Stimulated activated CD8-positive, alpha-beta memory T cell treated with anti-CD3 and anti-CD28 coated beads, Interleukin-12 subunit alpha, Interleukin-12 subunit beta, amount 100 ng/mL, for 24 hours (primary cell): ENCODE measurements around the gene RHOBTB1.
"Not testable (repeated sequence)": the region's sequence is repeated elsewhere in the genome, so short reads cannot be mapped to it uniquely, and the experiment has no call there.

Experiments
- DNase-seq: peaks from one replicate; pipeline ENCODE4 v3.0.0-alpha.2; 2020; ENCODE audit errors: extremely low read depth

The RHOBTB1 gene

GRCh38 chr10:60906825-60907224, 37.2 kb downstream of the RHOBTB1 start:
- not testable (repeated sequence) for DNase-seq

- no peak for DNase-seq
Measured at GRCh38 chr10:60906411-60906810, 37.6 kb downstream of the RHOBTB1 start.

GRCh38 chr10:60905580-60905979, 38.4 kb downstream of the RHOBTB1 start:
- no peak for DNase-seq

- DNase-seq = no peak
Measured at GRCh38 chr10:60903096-60903495, 40.9 kb downstream of the RHOBTB1 start.

GRCh38 chr10:60901561-60902235, 42.3 kb downstream of the RHOBTB1 start:
- DNase-seq = no peak

DNA sequence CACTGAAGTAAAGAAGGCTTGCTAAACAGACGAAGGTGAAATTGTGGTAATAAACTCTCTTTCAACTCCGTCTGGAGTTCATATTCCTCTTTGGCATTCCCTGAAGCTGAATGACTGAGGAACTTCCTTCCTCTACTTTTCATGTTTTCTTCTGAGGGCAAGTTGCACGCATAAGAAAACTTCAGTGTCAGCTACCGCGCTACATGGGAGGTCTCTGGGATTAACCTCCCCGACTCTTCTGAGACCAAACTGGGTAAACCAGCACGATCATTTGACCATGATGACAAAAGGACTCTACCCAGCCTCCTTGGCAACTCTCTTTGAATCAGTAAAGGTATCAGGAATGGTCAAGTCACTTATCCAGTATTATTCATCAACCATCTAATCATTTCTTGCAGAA, 44.7 kb downstream of the RHOBTB1 start:
- no peak for DNase-seq

GRCh38 chr10:60898321-60898720, 45.7 kb downstream of the RHOBTB1 start:
- no peak for DNase-seq

DNA sequence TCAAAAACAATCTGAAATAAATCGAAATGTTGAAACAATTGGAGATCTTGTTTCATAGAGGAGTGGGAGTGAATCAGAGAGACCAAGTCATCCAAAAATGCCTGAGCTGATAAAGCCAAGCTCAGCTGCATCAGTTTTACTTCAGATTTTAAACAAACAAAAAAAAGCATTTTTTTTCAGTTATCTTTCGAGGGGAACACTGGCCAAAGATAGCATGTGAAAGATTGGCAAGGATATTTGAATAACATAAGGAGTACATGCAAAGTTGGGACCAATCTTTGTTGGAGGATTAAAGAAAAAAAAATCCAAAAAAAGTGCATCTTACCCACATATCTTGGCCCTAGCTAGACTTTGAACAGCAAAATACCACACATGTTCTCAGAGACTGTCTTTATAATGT, 47.2 kb downstream of the RHOBTB1 start:
- DNase-seq = no peak

- no peak for DNase-seq
Measured at GRCh38 chr10:60896033-60896432, 48.0 kb downstream of the RHOBTB1 start.

GRCh38 chr10:60894786-60895185, 49.2 kb downstream of the RHOBTB1 start:
- no peak for DNase-seq

GRCh38 chr10:60893231-60893630, 50.8 kb downstream of the RHOBTB1 start:
- no peak for DNase-seq

- DNase-seq = no peak
Measured at GRCh38 chr10:60892571-60892970, 51.4 kb downstream of the RHOBTB1 start.

DNA sequence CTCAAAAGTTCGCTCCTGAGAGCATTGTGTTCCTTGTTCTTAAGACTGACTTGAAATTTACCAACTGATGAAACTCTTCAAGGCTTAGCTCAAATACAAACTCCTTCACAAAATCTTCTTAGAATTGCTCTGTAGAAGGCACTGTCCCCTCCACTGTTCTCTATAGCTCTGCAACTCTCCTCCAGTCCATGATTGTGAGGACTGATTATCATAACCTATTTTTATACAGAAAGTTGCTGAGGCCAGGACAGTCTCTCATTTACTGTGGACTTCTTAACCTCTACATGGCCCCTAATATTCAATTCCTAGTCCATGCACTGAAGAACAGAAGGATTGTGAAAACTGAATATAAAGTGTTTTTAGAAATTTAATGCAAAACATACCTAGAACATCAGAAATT, 53.2 kb downstream of the RHOBTB1 start:
- DNase-seq = no peak

GRCh38 chr10:60883187-60883586, 60.8 kb downstream of the RHOBTB1 start:
- DNase-seq = no peak

GRCh38 chr10:60878224-60878623, 65.8 kb downstream of the RHOBTB1 start:
- no peak for DNase-seq

DNA sequence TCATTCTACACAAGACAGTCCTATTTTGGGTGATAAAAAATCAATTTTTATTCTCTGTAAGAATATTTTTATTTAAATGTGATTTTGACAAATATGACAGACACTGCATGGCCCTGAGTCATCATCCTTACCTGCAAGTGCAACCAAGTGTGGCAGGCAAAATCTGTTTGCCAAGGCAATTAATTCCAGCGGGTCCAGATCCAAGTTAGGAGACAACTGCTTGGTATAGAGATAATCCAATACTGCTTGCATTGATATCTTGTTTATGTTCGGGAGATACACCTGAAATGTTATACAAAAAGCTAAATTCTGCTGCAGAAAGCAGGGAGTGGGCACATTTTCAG, 66.2 kb downstream of the RHOBTB1 start:
- no peak for DNase-seq

DNA sequence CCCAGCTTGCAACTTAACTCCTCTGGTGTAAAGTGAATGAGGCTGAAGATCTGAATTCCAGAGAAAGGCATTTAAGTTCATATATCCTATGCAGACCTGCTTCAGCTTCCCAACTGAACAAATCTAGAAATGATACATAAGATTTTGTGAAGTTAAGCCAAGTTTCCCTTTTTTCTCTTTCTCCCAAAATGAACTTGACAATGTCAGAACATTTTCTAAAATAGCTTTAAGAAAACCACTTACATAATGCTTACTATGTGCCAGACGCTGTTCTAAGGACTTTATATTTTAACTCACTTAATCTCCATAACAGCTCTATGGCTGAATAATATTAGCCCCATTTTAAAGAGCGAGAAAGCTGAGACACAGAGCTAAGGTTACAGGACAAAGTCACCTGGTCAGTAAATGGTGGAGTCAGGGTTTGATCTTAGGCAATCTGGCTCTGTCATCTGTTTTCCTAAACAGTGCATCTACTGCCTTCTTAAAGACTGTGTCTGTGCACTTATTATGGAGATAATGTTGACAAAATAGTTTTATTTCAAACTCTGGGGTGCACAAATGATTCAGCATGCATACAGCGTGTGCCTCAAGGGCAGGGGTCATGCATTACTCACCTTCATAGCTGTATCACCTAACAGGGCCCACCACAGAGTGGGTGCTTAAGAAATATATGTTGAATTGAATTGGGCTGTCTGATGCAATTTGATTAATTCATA, 66.8 kb downstream of the RHOBTB1 start:
- DNase-seq = no peak

GRCh38 chr10:60873758-60874157, 70.2 kb downstream of the RHOBTB1 start:
- DNase-seq = no peak

DNA sequence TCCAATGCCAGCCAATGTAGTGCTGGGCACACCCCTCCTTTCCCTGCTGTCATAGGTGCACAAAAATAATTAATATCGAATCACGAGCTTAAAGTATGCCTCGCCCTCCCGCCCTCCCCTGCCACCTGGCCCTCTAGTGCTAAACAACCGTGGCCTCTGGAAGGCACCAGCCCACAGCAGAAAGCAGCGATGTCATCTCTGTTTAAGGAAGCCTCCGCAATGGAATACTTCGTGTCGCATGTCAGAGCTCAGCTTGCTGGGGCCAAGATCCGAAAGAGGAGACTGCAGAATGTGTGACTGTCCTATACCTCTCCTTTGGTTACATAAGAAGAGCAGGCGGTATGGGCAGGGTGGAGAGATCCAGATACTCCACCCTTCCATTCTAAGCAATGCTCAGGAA, 71.5 kb downstream of the RHOBTB1 start:
- no peak for DNase-seq

DNA sequence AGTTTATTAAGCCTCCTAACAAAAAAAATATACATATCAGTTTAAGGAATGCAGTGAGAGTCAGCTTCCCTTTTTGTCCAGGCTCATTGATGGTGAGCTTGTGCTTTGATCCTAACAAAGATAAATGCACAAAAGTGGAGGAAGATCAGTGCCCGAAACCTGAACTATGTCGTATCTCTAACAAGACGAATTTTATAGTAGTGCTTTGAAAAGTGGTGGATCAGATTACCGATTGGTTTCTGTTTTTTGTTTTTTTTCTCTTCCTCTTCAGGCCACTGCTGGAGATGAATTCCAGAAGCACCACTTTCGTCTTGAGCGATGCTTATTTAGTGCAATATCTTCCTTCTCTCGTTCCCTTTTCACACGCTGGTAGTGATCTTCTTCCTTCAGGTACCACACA, 72.8 kb downstream of the RHOBTB1 start:
- DNase-seq = no peak

DNA sequence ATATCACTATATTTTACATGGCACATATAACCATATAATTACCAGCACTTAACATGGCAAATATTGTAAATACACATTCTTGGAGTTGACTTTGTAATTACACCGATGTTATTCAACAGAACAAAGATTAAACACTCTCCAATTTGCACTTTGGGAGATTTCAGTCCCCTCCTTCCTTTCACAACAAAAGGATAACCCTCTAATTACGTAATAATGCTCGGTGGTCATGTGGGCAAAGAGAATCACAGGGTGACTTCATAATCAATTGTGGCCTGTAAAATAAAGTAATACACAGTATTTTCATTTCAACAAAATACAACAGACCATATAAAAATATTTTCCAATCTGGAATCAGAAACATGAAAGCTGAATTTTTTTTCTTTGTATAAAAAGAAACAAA, 73.2 kb downstream of the RHOBTB1 start:
- DNase-seq = no peak

GRCh38 chr10:60870416-60870728, 73.6 kb downstream of the RHOBTB1 start:
- no peak for DNase-seq

DNA sequence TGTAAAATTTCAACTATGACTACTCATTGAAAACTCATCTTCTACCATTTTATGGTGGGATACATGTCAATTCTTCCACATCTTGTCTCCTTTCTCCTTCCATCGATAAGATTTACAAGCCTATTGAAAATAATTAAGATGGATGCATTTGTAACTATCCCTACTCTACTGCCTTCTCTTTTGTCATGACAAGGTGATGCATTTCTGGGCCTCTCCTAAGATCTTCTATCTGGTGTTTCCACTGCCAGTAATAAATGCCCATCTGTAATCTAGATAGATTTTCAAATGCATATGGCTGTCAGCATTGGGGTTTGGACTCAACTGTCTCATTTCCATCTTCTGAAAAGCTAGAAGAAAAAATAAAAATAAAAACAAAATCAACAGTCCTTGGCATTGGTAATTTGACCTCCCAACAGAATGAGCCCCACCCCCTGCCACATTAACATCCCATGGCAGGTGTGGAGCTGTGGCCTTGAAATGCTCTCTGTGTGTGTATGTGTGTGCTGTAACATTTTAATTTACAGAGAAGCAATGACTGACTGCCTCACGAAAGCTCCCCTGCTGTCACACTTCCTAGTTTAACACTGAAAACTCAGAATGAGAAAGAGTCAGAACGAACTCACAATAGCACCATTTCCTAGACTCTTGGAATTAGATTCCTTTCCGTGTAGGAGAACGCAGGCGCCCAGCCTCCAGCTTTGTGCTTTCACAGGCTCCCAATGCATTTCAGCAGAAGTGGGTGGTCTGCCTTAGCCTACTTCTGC, 74.2 kb downstream of the RHOBTB1 start:
- no peak for DNase-seq
